ENCODE data around the gene TSPAN33.
A peak's percentile ranks its signal among the peaks of the same experiment; 100 is the strongest.

The TSPAN33 gene

GRCh38 chr7:129162732-129163131 lies 18.2 kb downstream of the TSPAN33 start:
- DNase-seq (ENCODE audit: low spot score): no peak
- in situ Hi-C loops (cut with MboI; ENCODE audit: low pct_unique_long_range_greater_than_20kb, low sequenced_read_pairs, unreplicated experiment): no loop called here
- no peak for TF ChIP-seq CTCF (IDR thresholded peaks at IDR 0.05; ENCODE audit: extremely low read depth, insufficient read depth, missing control alignments)

GRCh38 chr7:129163875-129164544 lies 19.5 kb downstream of the TSPAN33 start:
- peak; percentile 66 for TF ChIP-seq CTCF (IDR thresholded peaks at IDR 0.05; ENCODE audit: extremely low read depth, insufficient read depth, missing control alignments)
- DNase-seq (ENCODE audit: low spot score): peak; percentile 60
- in situ Hi-C loops (cut with MboI; ENCODE audit: low pct_unique_long_range_greater_than_20kb, low sequenced_read_pairs, unreplicated experiment): no loop called here

- DNase-seq (ENCODE audit: low spot score): peak; percentile 81
- in situ Hi-C loops (cut with MboI; ENCODE audit: low pct_unique_long_range_greater_than_20kb, low sequenced_read_pairs, unreplicated experiment): no loop called here
- no peak for TF ChIP-seq CTCF (IDR thresholded peaks at IDR 0.05; ENCODE audit: extremely low read depth, insufficient read depth, missing control alignments)
Measured at GRCh38 chr7:129166745-129167144, 22.2 kb downstream of the TSPAN33 start.

GRCh38 chr7:129167817-129168216 lies 23.3 kb downstream of the TSPAN33 start:
- in situ Hi-C loops (cut with MboI; ENCODE audit: low pct_unique_long_range_greater_than_20kb, low sequenced_read_pairs, unreplicated experiment): no loop called here
- TF ChIP-seq CTCF (IDR thresholded peaks at IDR 0.05; ENCODE audit: extremely low read depth, insufficient read depth, missing control alignments): no peak
- no peak for DNase-seq (ENCODE audit: low spot score)

- no peak for TF ChIP-seq CTCF (IDR thresholded peaks at IDR 0.05; ENCODE audit: extremely low read depth, insufficient read depth, missing control alignments)
- DNase-seq (ENCODE audit: low spot score): no peak
- in situ Hi-C loops (cut with MboI; ENCODE audit: low pct_unique_long_range_greater_than_20kb, low sequenced_read_pairs, unreplicated experiment): no loop called here
Measured at GRCh38 chr7:129168231-129169021, 23.9 kb downstream of the TSPAN33 start.

- DNase-seq (ENCODE audit: low spot score): peak; percentile 71
- TF ChIP-seq CTCF (IDR thresholded peaks at IDR 0.05; ENCODE audit: extremely low read depth, insufficient read depth, missing control alignments): no peak
- in situ Hi-C loops (cut with MboI; ENCODE audit: low pct_unique_long_range_greater_than_20kb, low sequenced_read_pairs, unreplicated experiment): no loop called here
Measured at GRCh38 chr7:129169171-129169671, 24.7 kb downstream of the TSPAN33 start.

Data from GM13977 (cell line).